Neural cell (in vitro differentiated cells): ENCODE data around the gene MAP3K14. TPM values are rescaled to one million over a fixed set of nuclear protein-coding genes. Genes with fewer than 3 reads are reported as not detected.

Source experiments
- H2AFZ ChIP-seq: fragments of 200-600, 300-800 bp; sonication (generic), shearing (Covaris generic); 2 replicates; pipeline ENCODE4 v1.6.0; 2014; ENCODE audit warnings: low read depth, mild to moderate bottlenecking, antibody characterized with exemption, low read length, moderate library complexity
- H3F3A ChIP-seq: fragments of 200-600 bp; shearing (Covaris generic); 2 replicates; pipeline ENCODE4 v1.6.1; 2016; ENCODE audit warnings: mild to moderate bottlenecking, moderate library complexity, mixed read lengths, antibody characterized with exemption, low read length; ENCODE audit not compliant: insufficient read depth, poor library complexity, severe bottlenecking
- H3K27ac ChIP-seq: fragments of 200-600, 300-800 bp; sonication (generic), shearing (Covaris generic); 2 replicates; pipeline ENCODE4 v1.5.1; 2014; ENCODE audit warnings: mild to moderate bottlenecking, low read length, moderate library complexity
- H3K27me3 ChIP-seq: fragments of 300-800, 200-600 bp; sonication (generic), shearing (Covaris generic); 2 replicates; pipeline ENCODE4 v1.6.0; 2014; ENCODE audit warnings: mild to moderate bottlenecking, low read depth, low read length, moderate library complexity; ENCODE audit not compliant: insufficient read depth
- H3K36me3 ChIP-seq: fragments of 300-800, 200-600 bp; sonication (generic), shearing (Covaris generic); 2 replicates; pipeline ENCODE4 v1.5.1; 2014; ENCODE audit warnings: mild to moderate bottlenecking, antibody characterized with exemption, low read length, moderate library complexity; ENCODE audit not compliant: insufficient read depth
- H3K4me2 ChIP-seq: fragments of 300-800, 200-600 bp; sonication (generic), shearing (Covaris generic); 2 replicates; pipeline ENCODE4 v1.6.0; 2014; ENCODE audit warnings: mild to moderate bottlenecking, low read length
- H3K4me3 ChIP-seq: fragments of 300-800, 200-600 bp; sonication (generic), shearing (Covaris generic); 2 replicates; pipeline ENCODE4 v1.5.1; 2014; ENCODE audit warnings: mild to moderate bottlenecking, low read length, moderate library complexity
- H3K79me2 ChIP-seq: fragments of 200-600 bp; shearing (Covaris generic); replicated peaks from 2 replicates; pipeline ENCODE4 v1.6.0; 2014; ENCODE audit warnings: mild to moderate bottlenecking, low read length, moderate library complexity; ENCODE audit not compliant: insufficient read depth
- H3K9ac ChIP-seq: fragments of 300-800, 200-600 bp; sonication (generic), shearing (Covaris generic); 2 replicates; pipeline ENCODE4 v1.6.1; 2016; ENCODE audit warnings: mild to moderate bottlenecking, low read length, mixed read lengths
- H3K9me2 ChIP-seq: fragments of 200-600 bp; shearing (Covaris generic); 2 replicates; pipeline ENCODE4 v1.6.1; 2016; ENCODE audit warnings: mild to moderate bottlenecking, low read length, mixed read lengths; ENCODE audit not compliant: insufficient read depth
- H3K9me3 ChIP-seq: fragments of 200-600, 300-800 bp; sonication (generic), shearing (Covaris generic); 2 replicates; pipeline ENCODE4 v1.6.1; 2016; ENCODE audit warnings: mild to moderate bottlenecking, mixed run types, low read length, moderate library complexity, mixed read lengths
- H4K20me1 ChIP-seq: fragments of 200-600 bp; shearing (Covaris generic); 2 replicates; pipeline ENCODE4 v1.6.1; 2016; ENCODE audit warnings: mild to moderate bottlenecking, mixed run types; ENCODE audit not compliant: insufficient read depth
- CTCF ChIP-seq: fragments of 450-650 bp; IDR thresholded peaks from 2 replicates; pipeline ENCODE4 v1.5.1; 2014; ENCODE audit warnings: antibody characterized with exemption, mild to moderate bottlenecking, moderate library complexity; ENCODE audit not compliant: poor library complexity, severe bottlenecking
- EP300 ChIP-seq: fragments of 450-650 bp; conservative IDR thresholded peaks from 2 replicates; pipeline ENCODE4 v1.6.1; 2014; ENCODE audit warnings: antibody characterized with exemption, mild to moderate bottlenecking, moderate library complexity; ENCODE audit not compliant: poor library complexity, severe bottlenecking
- EZH2 ChIP-seq: fragments of 200-600, 300-800 bp; shearing (Covaris generic), sonication (generic); IDR thresholded peaks from 2 replicates; pipeline ENCODE4 v1.6.1; 2014; ENCODE audit warnings: antibody characterized with exemption, low read length, borderline replicate concordance, mild to moderate bottlenecking; ENCODE audit not compliant: insufficient read depth, poor library complexity, severe bottlenecking
- MXI1 ChIP-seq: fragments of 450-650 bp; conservative IDR thresholded peaks from 2 replicates; pipeline ENCODE4 v1.6.1; 2014; ENCODE audit warnings: antibody characterized with exemption, mild to moderate bottlenecking; ENCODE audit not compliant: poor library complexity, severe bottlenecking
- POLR2AphosphoS5 ChIP-seq: IDR thresholded peaks from 2 replicates; pipeline ENCODE4 v1.6.1; 2012
- RAD21 ChIP-seq: fragments of 450-650 bp; conservative IDR thresholded peaks from 2 replicates; pipeline ENCODE4 v1.6.1; 2014; ENCODE audit warnings: antibody characterized with exemption, mild to moderate bottlenecking, moderate library complexity
- SMC3 ChIP-seq: fragments of 450-650 bp; conservative IDR thresholded peaks from 2 replicates; pipeline ENCODE4 v1.6.1; 2014; ENCODE audit warnings: antibody characterized with exemption, mild to moderate bottlenecking, moderate library complexity; ENCODE audit not compliant: poor library complexity
- TAF1 ChIP-seq: IDR thresholded peaks from 2 replicates; pipeline ENCODE4 v1.6.1; 2012; ENCODE audit warnings: low read depth
- polyA plus RNA-seq: library from polyadenylated mRNA; depleted of rRNA; stranded (reverse); fragments of >200 nt; gene quantifications from 2 replicates; pipeline ENCODE4 v1.2.3, GENCODE V29; 2014
- TF ChIP-seq, protein P1 (sequence below): IDR thresholded peaks from 2 replicates; pipeline ENCODE4 v1.6.1; 2012; ENCODE audit warnings: borderline replicate concordance

MAP3K14 gene
- polyA plus RNA-seq, 1 donor from 2014 or later, result 6.7 TPM

GRCh38 chr17:45300060-45300751 lies 16.6 kb downstream of the MAP3K14 start:
- H3K9me2 ChIP-seq, result no peaks in the 10 kb centered on the region
- H4K20me1 ChIP-seq, result no peaks in the 10 kb centered on the region
- H3K4me3 ChIP-seq, result no peak overlapping the region
- no peak overlapping the region for H3K4me2 ChIP-seq
- no peak overlapping the region for H3K9ac ChIP-seq
- no peaks in the 10 kb centered on the region for H3K79me2 ChIP-seq
- H2AFZ ChIP-seq, result no peak overlapping the region
- no peaks in the 10 kb centered on the region for H3F3A ChIP-seq
- H3K9me3 ChIP-seq, result no peaks in the 10 kb centered on the region
- no peak overlapping the region for H3K27ac ChIP-seq
- TF ChIP-seq EZH2 (no peak), TAF1 (no peak), POLR2AphosphoS5 (no peak), SMC3 (no peak), RAD21 (no peak)
- H3K27me3 ChIP-seq, result no peaks in the 10 kb centered on the region
- no peaks in the 10 kb centered on the region for H3K36me3 ChIP-seq

DNA sequence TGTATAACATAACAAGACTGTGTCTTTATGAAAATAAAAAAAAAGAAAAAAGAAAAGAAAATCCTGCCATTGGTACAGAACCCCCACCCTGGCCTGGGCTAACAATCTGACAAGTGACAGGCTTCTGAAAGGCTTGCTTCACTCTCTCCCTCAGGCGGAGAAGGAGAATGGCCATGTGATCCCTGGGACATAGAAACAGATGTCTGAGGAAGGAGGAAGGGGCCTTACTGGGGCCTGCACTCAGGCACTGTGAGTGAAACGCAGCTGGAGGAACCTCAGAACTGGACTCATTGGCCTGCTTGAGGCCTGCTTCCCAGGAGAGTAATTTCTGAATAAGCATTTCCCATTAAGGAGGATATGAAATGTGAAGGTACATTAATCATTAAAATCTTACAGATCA lies 17.5 kb downstream of the MAP3K14 start:
- H3K9me3 ChIP-seq, result no peaks in the 10 kb centered on the region
- no peak overlapping the region for H3K27ac ChIP-seq
- no peaks in the 10 kb centered on the region for H3K9me2 ChIP-seq
- H3K36me3 ChIP-seq, result no peaks in the 10 kb centered on the region
- no peaks in the 10 kb centered on the region for H3K79me2 ChIP-seq
- no peaks in the 10 kb centered on the region for H4K20me1 ChIP-seq
- H3K4me3 ChIP-seq, result no peak overlapping the region
- no peak overlapping the region for H3K9ac ChIP-seq
- no peak overlapping the region for H3K4me2 ChIP-seq
- no peak overlapping the region for H2AFZ ChIP-seq
- TF ChIP-seq CTCF (no peak), EZH2 (no peak), SMC3 (no peak), TAF1 (no peak), MXI1 (no peak), POLR2AphosphoS5 (no peak), EP300 (no peak), RAD21 (no peak)
- TF ChIP-seq, protein P1, sequence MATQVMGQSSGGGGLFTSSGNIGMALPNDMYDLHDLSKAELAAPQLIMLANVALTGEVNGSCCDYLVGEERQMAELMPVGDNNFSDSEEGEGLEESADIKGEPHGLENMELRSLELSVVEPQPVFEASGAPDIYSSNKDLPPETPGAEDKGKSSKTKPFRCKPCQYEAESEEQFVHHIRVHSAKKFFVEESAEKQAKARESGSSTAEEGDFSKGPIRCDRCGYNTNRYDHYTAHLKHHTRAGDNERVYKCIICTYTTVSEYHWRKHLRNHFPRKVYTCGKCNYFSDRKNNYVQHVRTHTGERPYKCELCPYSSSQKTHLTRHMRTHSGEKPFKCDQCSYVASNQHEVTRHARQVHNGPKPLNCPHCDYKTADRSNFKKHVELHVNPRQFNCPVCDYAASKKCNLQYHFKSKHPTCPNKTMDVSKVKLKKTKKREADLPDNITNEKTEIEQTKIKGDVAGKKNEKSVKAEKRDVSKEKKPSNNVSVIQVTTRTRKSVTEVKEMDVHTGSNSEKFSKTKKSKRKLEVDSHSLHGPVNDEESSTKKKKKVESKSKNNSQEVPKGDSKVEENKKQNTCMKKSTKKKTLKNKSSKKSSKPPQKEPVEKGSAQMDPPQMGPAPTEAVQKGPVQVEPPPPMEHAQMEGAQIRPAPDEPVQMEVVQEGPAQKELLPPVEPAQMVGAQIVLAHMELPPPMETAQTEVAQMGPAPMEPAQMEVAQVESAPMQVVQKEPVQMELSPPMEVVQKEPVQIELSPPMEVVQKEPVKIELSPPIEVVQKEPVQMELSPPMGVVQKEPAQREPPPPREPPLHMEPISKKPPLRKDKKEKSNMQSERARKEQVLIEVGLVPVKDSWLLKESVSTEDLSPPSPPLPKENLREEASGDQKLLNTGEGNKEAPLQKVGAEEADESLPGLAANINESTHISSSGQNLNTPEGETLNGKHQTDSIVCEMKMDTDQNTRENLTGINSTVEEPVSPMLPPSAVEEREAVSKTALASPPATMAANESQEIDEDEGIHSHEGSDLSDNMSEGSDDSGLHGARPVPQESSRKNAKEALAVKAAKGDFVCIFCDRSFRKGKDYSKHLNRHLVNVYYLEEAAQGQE, result no peak
- H3K27me3 ChIP-seq, result no peaks in the 10 kb centered on the region
- no peaks in the 10 kb centered on the region for H3F3A ChIP-seq
